ENCODE measurements around the gene FGGY. TPM values are rescaled to one million over a fixed set of nuclear protein-coding genes. Genes with fewer than 3 reads are reported as not detected.
A peak's percentile ranks its signal among the peaks of the same experiment; 100 is the strongest.

Gene FGGY
- total and polyA plus RNA-seq, 2 donors (not counting 3 experiments of a cell fraction or from before 2014, with no cell fraction given) = 5.6 to 6.4 TPM

- peak overlapping the region; percentile 49 for H2AFZ ChIP-seq (ENCODE audit: low read depth, low read length)
These were observed 187.2 kb downstream of the FGGY start for GRCh38 chr1:59484096-59484495.

More at GRCh38 chr1:59484096-59484495, 187.2 kb downstream of the FGGY start:
- TF ChIP-seq MAX (IDR thresholded peaks at IDR 0.05; ENCODE audit: insufficient read depth, insufficient read length) (no peak), EZH2 (IDR thresholded peaks at IDR 0.05; ENCODE audit: borderline replicate concordance, low read depth, low read length, severe bottlenecking) (no peak), POLR2A (IDR thresholded peaks at IDR 0.05; ENCODE audit: low read depth, low read length) (no peak), GATA2 (IDR thresholded peaks at IDR 0.05; ENCODE audit: insufficient read depth, insufficient read length, low read depth, low read length) (no peak), CTCF (IDR thresholded peaks at IDR 0.05; ENCODE audit: extremely low read depth in 1 of 2, insufficient read depth in 1 of 2, low read depth in 1 of 2, low read length in 2 of 2) (no peak), FOS (IDR thresholded peaks at IDR 0.05; ENCODE audit: borderline replicate concordance, insufficient read depth, low read length) (peak; percentile 98), JUN (IDR thresholded peaks at IDR 0.05; ENCODE audit: borderline replicate concordance, insufficient read depth, insufficient read length, low read depth) (peak; percentile 91), POLR2AphosphoS5 (IDR thresholded peaks at IDR 0.05; ENCODE audit: insufficient read depth, low read depth, low read length) (no peak), MYC (IDR thresholded peaks at IDR 0.05; ENCODE audit: low read depth, low read length) (no peak)
- peak; percentile 79 for DNase-seq (ENCODE audit: low read depth, low spot score)
- H3K27me3 ChIP-seq (ENCODE audit: control insufficient read depth in 2 of 2, insufficient read depth in 2 of 2, low read length in 2 of 2) = no peaks in the 10 kb centered on the region
- CTCF ChIA-PET = no interaction called here
- H3K4me1 ChIP-seq (ENCODE audit: control insufficient read depth, extremely low read depth, insufficient read depth, low read length) = peaks cover 19% of the 10 kb centered on the region
- intact Hi-C loops (cut with micrococcal nuclease) = loop anchor here (10.0 kb wide), 1 partner anchor 329 kb away; no protein-coding TSS in a partner anchor
- H3K9ac ChIP-seq (replicated peaks; ENCODE audit: extremely low read depth, insufficient read depth, low read length) = no peak overlapping the region
- dilution Hi-C loops (cut with MboI; ENCODE audit: extremely low pct_ligation_motif_present, low sequenced_read_pairs) = no loop called here
- no peaks in the 10 kb centered on the region for H3K9me1 ChIP-seq (replicated peaks; ENCODE audit: control insufficient read depth, extremely low read depth, insufficient read depth, low read length)
- no peak overlapping the region for H3K4me3 ChIP-seq (replicated peaks in 1 of 3; ENCODE audit: insufficient read depth in 1 of 3, low read depth in 1 of 3, low read length in 3 of 3)
- no peaks in the 10 kb centered on the region for H3K79me2 ChIP-seq (ENCODE audit: control insufficient read depth, insufficient read depth, low read length)
- H3K36me3 ChIP-seq (ENCODE audit: control insufficient read depth in 2 of 2, extremely low read depth in 1 of 2, insufficient read depth in 2 of 2, low read length in 2 of 2) = no peaks in the 10 kb centered on the region
- peak; percentile 95 for FAIRE-seq
- POLR2A ChIA-PET = no interaction called here
- H3K9me3 ChIP-seq (replicated peaks; ENCODE audit: control insufficient read depth, insufficient read depth, low read length) = no peaks in the 10 kb centered on the region
- no TSS peak for BruUV-seq (replicated peaks)
- peak overlapping the region; percentile 19 for H3K27ac ChIP-seq (ENCODE audit: insufficient read depth, low read depth, low read length)
- H4K20me1 ChIP-seq (replicated peaks; ENCODE audit: control insufficient read depth, extremely low read depth, insufficient read depth, low read length) = no peaks in the 10 kb centered on the region
- H3K4me2 ChIP-seq (ENCODE audit: insufficient read depth, low read length) = peak overlapping the region; percentile 23

Data from endothelial cell of umbilical vein (primary cell).